GM12864 (cell line): ENCODE measurements around the gene CASP3.

Source experiments
- DNase-seq: peaks from one replicate; pipeline ENCODE4 v3.0.0-alpha.2; 2011; ENCODE audit warnings: low read depth
- H3K4me3 ChIP-seq: 2 replicates; pipeline ENCODE4 v1.5.1; 2011; ENCODE audit warnings: mild to moderate bottlenecking, low read depth, low read length, control low read depth
- TF ChIP-seq, protein P1 (sequence below): IDR thresholded peaks from 2 replicates; pipeline ENCODE4 v1.5.1; 2011; ENCODE audit warnings: low read depth, mild to moderate bottlenecking, moderate library complexity, low read length, control low read depth, inconsistent platforms; ENCODE audit errors: missing control alignments

Gene CASP3

GRCh38 chr4:184675018-184675417 lies 25.8 kb upstream of the CASP3 start:
- no peak for DNase-seq
- no peak overlapping the region for H3K4me3 ChIP-seq
- TF ChIP-seq, protein P1, sequence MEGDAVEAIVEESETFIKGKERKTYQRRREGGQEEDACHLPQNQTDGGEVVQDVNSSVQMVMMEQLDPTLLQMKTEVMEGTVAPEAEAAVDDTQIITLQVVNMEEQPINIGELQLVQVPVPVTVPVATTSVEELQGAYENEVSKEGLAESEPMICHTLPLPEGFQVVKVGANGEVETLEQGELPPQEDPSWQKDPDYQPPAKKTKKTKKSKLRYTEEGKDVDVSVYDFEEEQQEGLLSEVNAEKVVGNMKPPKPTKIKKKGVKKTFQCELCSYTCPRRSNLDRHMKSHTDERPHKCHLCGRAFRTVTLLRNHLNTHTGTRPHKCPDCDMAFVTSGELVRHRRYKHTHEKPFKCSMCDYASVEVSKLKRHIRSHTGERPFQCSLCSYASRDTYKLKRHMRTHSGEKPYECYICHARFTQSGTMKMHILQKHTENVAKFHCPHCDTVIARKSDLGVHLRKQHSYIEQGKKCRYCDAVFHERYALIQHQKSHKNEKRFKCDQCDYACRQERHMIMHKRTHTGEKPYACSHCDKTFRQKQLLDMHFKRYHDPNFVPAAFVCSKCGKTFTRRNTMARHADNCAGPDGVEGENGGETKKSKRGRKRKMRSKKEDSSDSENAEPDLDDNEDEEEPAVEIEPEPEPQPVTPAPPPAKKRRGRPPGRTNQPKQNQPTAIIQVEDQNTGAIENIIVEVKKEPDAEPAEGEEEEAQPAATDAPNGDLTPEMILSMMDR, result no peak

DNA sequence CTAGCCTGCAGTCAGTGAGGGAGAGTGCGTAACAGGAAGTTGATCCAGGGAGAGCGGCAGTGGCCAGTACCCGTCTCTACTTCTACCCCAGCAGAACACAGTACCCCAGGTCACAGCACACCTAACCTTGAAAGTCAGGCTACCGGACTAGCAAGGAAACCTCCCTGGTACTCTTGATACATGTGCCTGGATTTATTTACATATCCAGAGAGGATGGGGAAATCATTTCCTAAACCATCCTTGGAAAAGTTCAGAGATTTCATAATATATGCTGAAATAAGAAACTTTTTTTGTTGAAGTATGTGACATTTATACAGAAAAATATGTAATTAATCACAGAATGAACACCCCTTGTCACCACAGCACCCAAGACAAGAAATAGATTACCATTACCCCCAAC lies 24.8 kb upstream of the CASP3 start:
- DNase-seq, result no peak
- TF ChIP-seq, protein P1, result no peak
- no peak overlapping the region for H3K4me3 ChIP-seq

- no peak overlapping the region for H3K4me3 ChIP-seq
- DNase-seq, result no peak
- TF ChIP-seq, protein P1, result no peak
Observed at GRCh38 chr4:184672741-184673140, 23.5 kb upstream of the CASP3 start.

GRCh38 chr4:184671101-184671500 lies 21.9 kb upstream of the CASP3 start:
- TF ChIP-seq, protein P1, result no peak
- DNase-seq, result no peak
- H3K4me3 ChIP-seq, result no peak overlapping the region

GRCh38 chr4:184669251-184669650 lies 20.0 kb upstream of the CASP3 start:
- TF ChIP-seq, protein P1, result no peak
- DNase-seq, result no peak

GRCh38 chr4:184668511-184669114 lies 19.4 kb upstream of the CASP3 start:
- no peak for DNase-seq
- TF ChIP-seq, protein P1, result no peak
- no peak overlapping the region for H3K4me3 ChIP-seq

More at GRCh38 chr4:184669251-184669650, 20.0 kb upstream of the CASP3 start:
- H3K4me3 ChIP-seq, result no peak overlapping the region

DNA sequence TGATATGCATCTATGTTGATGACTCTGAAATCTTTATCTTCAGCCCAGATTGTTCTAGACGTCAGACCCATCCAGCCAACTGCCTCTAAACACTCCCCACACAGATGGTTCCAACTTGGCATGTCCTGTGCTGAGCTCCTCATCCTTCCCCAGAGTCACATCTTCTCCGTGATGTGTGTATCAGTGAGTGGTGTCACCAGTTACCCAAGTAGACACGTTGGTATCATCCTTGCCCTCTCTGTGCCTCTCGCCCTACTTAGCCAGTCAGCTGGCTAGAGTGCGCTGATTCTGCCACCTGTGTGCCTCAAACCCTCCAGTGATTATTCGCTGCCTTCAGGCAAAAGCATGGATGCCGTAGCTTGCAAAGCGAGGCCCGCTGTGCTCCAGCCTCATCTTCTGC lies 18.8 kb upstream of the CASP3 start:
- H3K4me3 ChIP-seq, result no peak overlapping the region
- TF ChIP-seq, protein P1, result no peak
- no peak for DNase-seq
